Gastroesophageal sphincter (tissue), 3 donors: Measurements from ENCODE around the gene PLBD2.

Experiments
- CTCF ChIP-seq, 4 experiments: fragments of 200-600 bp in 2 of 4; fragments of 450-650 bp in 2 of 4; sonication (generic) in 1 of 4; IDR thresholded peaks; one replicate each; pipeline ENCODE4 v1.5.1; 2017 to 2019; ENCODE audit warnings: antibody characterized with exemption in 4 of 4, mild to moderate bottlenecking in 2 of 4, moderate library complexity in 2 of 4
- EP300 ChIP-seq: sonication (generic); formaldehyde crosslinking; IDR thresholded peaks from one replicate; pipeline ENCODE4 v1.6.1; 2017; ENCODE audit warnings: antibody characterized with exemption, mild to moderate bottlenecking

GRCh38 chr12:113422886-113423669 is 64.7 kb downstream of the PLBD2 start:
- no peak for TF ChIP-seq CTCF (IDR thresholded peaks at IDR 0.05)
- TF ChIP-seq EP300 = no peak
